ENCODE data around the gene NUDT3. TPM values are rescaled to one million over a fixed set of nuclear protein-coding genes. Genes with fewer than 3 reads are reported as not detected.

Gene NUDT3
- total RNA-seq, 2 experiments from 2014 or later = 16.4 to 17.1 TPM

GRCh38 chr6:34238585-34239499 lies 153.6 kb downstream of the NUDT3 start:
- ChIA-PET POLR2A (no interaction called here), CTCF (no interaction called here)

DNA sequence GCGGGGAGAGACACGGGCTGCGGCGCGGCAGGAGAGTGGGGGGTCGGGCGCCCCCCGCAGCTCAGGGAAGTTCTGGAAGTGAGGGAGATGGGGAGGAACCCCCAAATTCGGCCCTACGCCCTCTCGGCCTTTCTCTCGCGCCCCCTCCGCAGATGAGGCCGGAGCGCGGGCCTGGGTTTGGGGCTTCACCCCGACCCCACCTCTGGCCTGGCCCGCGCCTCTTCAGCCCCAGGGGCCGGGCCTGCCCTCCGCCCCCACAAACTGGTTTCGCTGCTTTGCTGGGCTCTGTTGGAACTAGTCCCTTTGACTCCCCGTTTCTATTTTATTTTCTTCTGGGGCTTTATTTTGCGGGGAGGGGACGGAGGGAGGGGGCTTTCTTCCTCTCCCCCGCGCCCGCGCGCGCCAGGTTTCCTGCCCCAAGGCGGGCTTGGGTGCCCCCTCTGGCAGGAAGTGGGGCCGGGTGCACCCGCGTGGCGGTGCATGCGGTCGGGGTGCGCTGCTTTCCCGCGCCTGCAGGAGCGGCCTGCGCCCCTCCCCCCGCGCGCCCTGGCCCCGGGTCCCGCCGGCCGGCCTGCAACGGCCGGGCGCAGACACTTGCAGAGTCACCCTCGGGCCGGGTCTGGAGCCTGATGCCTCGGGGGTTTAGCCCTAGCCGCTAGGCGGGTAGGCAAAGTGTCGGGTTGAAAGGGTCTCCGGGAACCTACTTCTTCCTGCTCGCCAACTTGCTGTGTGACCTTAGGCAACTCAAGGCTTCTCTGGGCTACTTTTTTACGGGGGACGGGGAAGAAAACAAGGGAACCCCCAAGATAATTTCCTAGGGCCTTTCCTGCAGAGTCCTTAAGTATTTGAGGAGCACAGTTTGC lies 154.5 kb downstream of the NUDT3 start:
- ChIA-PET POLR2A (interaction anchor here (1.2 to 2.2 kb wide), 4 partner anchors 11 to 187 kb away, joined by 7 to 26 read pairs (median 12); partner anchors contain the start of gene SMIM29), CTCF (interaction anchor here (1.3 kb wide), 1 partner anchor 8 kb away, joined by 5 read pairs; no protein-coding TSS in a partner anchor)

- ChIA-PET CTCF (interaction anchor here (1.1 to 1.3 kb wide), 3 partner anchors 9 to 42 kb away, joined by 5 to 7 read pairs (median 5); partner anchors contain the start of gene SMIM29), POLR2A (interaction anchor here (0.5 to 2.2 kb wide), 9 partner anchors 9 to 526 kb away, joined by 3 to 26 read pairs (median 6); partner anchors contain the start of genes SMIM29 and UQCC2)
Observed at GRCh38 chr6:34237316-34237721, 155.2 kb downstream of the NUDT3 start.

DNA sequence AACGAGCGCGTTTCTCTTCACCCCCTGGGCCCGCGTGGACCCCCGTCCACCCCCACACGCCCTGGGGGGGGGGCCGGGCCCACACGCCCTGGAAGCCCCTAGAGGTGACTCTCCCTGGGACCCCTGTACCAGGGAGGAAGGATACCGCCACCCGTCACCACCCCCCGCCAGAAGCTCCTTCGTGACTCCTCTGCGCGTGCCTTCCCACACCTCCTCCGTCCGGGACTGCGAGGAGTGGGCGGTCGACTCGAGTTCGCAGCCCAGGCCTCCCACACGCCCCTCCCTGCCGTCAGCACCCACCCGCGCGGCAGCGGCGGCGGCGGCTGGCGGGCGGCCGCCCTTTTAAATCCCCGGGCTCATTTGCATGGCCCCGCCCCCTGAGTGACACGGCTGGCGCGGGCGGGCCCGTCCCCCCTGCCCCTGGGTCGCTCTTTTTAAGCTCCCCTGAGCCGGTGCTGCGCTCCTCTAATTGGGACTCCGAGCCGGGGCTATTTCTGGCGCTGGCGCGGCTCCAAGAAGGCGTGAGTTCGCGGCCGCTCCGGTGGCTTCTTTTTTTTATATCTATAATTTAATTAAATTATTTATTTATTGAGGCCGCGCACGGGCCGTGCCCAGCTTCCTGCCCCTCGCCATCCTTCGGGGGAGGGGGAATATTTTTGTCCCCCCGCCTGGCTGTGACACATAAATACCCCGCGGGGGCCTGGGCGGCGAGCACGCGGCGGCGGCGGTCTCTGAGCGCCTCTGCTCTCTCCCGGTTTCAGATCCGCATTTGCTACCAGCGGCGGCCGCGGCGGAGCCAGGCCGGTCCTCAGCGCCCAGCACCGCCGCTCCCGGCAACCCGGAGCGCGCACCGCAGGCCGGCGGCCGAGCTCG lies 155.8 kb downstream of the NUDT3 start, which contains the start of gene HMGA1:
Gene HMGA1, plus strand, starts transcription at position 431 of the 873 bp plus-strand sequence. CDS start 3,908 bp downstream, outside the sequence.
- ChIA-PET CTCF (interaction anchor here (0.6 to 1.3 kb wide), 5 partner anchors 10 to 73 kb away, joined by 3 to 7 read pairs (median 5); partner anchors contain the start of gene SMIM29), POLR2A (interaction anchor here (0.5 to 2.2 kb wide), 10 partner anchors 10 to 525 kb away, joined by 3 to 26 read pairs (median 5); partner anchors contain the start of genes SMIM29 and UQCC2)

- ChIA-PET CTCF (interaction anchor here (1.1 to 1.3 kb wide), 2 partner anchors 12 to 40 kb away, joined by 5 to 7 read pairs; partner anchors contain the start of gene SMIM29), POLR2A (interaction anchor here (1.0 to 2.2 kb wide), 6 partner anchors 13 to 524 kb away, joined by 3 to 26 read pairs (median 7); partner anchors contain the start of genes SMIM29 and UQCC2)
Observed at GRCh38 chr6:34236131-34236442, 156.4 kb downstream of the NUDT3 start.

DNA sequence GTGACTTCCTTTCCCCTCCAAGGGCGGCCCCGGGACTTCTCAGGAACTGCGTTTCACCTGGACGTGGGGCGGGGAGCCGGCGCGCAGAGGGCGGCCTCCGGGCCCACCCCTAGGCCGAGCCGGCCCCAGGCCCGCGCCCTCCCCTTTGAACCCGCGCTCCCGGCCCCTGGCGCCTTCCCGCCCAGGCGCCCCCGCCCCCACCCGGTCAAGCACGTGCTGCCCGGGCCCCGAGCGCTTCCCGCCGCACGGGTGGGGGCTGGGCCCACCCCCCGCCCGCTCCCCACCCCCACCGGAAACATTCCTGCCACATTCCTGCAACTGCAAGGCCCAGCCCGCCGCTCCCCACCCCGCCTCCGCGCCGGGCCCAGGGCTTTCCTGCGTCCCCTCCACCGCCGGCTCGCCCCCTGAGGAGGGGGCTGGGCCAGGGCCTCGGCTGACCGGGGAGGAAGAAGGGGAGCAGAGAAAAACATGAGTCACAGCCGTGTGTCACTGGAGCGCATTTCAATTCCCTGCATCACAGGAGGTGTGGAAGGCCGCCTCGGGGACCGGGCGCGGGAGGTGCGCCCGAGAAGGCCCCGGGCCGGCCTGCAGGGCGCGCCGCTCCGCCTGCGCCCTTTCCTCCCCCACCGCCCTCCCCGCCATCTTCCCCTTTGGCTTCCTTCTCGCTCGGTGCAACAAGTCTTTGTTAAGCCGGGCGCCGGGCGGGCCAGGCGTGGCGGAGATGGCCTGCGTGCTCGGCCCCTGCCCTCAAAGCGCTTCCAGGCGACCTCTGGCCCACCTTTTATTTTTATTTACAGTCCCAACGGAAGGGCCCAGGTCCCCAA lies 156.9 kb downstream of the NUDT3 start:
- POLR2A ChIA-PET = interaction anchor here (2.2 kb wide), 1 partner anchor 12 kb away, joined by 26 read pairs; no protein-coding TSS in a partner anchor
- CTCF ChIA-PET = interaction anchor here (1.3 kb wide), 1 partner anchor 13 kb away, joined by 7 read pairs; the partner anchor contains the start of gene SMIM29

- ChIA-PET POLR2A (no interaction called here), CTCF (no interaction called here)
Observed at GRCh38 chr6:34234667-34235306, 157.7 kb downstream of the NUDT3 start.

DNA sequence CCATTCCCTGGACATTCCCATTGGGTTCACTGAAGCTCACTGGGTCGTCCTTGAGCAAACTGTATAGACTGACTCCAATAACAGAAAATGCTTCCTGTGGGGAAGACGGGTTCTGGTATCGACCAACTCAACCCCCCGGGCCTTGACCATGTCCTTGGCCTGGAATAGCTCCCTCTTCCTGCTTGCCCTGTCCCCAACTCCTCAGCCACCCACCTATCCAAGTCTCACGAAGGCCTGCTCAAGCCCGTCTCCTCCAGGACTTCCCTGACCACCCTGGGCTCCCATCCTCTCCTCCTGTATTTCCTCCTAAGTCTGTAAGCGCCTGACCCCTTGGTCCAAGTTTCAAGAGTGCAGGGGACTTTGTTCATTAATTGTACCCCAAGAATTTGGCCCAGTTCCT lies 158.6 kb downstream of the NUDT3 start:
- ChIA-PET POLR2A (no interaction called here), CTCF (no interaction called here)

GRCh38 chr6:34232901-34233300 lies 159.6 kb downstream of the NUDT3 start:
- POLR2A ChIA-PET = no interaction called here
- CTCF ChIA-PET = no interaction called here

DNA sequence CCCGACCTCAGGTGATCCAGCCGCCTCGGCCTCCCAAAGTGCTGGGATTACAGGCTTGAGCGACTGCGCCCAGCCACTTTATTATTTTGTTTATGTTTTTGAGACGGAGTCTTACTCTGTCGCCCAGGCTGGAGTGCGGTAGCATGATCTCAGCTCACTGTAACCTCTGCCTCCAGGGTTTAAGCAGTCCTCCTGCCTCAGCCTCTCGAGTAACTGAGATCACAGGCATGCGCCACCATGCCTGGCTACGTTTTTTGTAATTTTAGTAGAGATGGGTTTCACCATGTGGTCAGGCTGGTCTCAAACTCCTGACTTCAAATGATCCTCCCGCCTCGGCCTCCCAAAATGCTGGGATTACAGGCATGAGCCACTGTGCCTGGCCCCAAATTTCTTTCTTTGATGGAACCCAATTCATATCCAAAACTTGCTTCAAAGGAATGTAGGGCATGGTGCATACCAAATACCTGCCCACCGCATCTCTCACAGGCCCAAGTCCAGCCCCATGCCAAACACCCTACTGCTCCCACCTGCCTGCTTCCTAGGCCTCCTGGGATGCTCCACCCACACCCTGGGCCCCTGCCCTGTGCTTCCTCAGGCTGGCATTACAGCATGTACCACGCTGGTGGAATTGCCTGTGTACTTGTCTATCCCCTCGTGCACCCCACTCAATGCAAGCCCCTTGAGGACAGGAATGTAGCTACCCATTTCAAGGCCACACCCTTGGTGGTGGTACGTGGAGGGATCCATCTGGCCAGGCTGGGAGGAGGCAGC lies 160.7 kb downstream of the NUDT3 start:
- ChIA-PET CTCF (no interaction called here), POLR2A (interaction anchor here (0.6 kb wide), 1 partner anchor 12 kb away, joined by 5 read pairs; no protein-coding TSS in a partner anchor)

DNA sequence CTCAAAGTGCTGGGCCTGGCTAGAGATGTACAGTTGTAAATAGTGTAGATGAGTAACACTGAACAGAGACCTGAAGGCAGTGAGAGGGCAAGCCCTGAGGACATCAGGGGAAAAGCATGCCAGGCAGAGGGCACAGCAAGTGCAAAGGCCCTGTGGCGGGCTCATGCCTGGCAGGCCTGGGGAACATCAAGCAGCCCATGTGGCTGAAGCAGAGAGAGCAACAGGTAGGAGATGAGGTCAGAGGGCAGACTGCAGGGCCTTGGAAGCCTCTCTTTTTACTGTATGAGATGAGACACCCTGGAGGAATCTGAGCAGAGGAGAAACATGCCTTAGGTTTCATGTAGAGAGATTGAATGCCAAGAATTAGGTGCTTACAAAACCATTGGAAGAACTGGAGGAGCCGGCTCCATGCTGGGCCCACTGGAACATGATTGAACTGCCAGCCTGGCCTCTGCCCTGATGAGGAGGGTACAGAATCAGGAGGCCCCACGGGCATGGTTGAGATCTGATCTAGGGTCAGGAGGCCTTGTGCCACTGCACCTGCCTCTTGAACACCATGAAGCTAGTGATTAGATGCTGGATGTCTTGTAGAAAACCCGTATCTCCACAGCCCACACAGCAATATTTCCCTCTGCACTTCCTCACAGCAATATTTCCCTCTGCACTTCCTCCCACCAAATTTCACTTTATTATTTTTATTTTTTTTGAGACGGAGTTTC lies 161.7 kb downstream of the NUDT3 start:
- ChIA-PET POLR2A (interaction anchor here (0.6 to 0.7 kb wide), 2 partner anchors 13 to 492 kb away, joined by 3 to 5 read pairs; no protein-coding TSS in a partner anchor), CTCF (no interaction called here)

DNA sequence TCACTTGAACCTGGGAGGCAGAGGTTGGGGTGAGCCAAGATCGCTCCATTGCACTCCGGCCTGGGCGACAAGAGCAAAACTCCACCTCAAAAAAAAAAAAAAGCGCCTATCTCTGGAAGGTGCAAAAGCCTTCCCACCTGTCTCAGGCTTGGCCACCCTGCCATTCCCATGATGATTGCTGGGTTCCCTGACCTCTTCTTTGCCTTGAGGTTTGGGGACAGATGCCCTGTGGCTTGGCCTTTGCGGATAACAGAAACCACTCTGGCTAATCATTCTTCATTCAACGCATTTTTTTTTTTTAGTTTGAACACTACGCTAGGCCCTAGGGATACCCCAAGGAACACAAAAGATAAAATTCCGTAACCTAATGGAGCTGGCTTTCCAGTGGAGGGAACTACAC lies 162.6 kb downstream of the NUDT3 start:
- ChIA-PET POLR2A (interaction anchor here (0.7 kb wide), 1 partner anchor 493 kb away, joined by 3 read pairs; no protein-coding TSS in a partner anchor), CTCF (no interaction called here)

Measured in activated CD8-positive, alpha-beta memory T cell treated with anti-CD3 and anti-CD28 coated beads for 36 hours (primary cell).